ENCODE measurements around the gene TSPAN18. TPM values are rescaled to one million over a fixed set of nuclear protein-coding genes. Genes with fewer than 3 reads are reported as not detected.

TSPAN18 gene
- total and polyA plus RNA-seq, 2 experiments from 2014 or later: 0.20 to 0.54 TPM

DNA sequence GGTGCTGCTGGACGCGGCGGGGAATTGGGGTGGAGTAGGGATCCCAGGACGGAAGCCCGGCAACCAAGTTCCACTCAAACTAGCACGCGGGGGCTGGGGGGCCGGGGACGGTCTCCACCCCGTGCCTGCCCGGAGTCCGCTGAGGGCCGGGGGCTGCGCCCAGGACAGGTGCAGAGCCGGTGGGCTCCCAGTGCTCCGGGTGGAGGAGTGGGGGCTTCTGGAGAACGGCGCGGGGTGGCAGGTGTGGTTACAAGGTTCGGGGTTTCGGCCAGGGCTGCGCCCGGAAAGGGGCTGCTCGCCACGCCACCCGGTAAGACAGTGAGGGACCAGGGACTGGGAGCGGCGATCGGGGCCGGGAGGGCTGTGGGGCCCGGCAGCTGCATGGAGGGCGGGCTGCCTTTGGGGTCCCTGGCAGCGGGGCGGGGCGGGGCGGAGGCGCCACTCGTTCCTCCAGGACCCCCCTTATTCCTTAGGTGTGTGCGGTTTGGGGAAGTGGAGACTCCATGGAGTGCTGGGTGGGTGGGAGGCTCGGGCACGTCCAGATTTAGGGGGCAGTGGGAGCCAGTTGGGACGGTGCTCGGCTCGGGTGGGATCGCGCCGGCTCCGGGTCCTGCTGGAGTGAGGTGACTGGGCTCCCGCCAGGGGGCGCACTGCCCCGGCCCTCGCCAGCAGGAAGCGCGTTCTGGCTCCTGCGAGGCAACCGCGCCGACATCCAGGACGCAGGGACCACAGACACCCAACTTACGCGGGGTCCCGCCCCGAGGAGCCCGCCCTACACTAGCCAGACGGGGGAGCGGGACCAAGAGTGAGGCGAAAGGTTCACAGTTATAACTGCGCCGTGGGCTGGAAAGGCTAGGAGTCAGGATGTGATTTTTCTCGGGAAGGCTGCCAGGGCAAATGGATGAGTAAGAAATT is 868 bp downstream of the TSPAN18 start:
- peak; percentile 89 for TF ChIP-seq EZH2phosphoT487 (IDR thresholded peaks at IDR 0.05; ENCODE audit: insufficient read depth, low read depth)
- peak; percentile 92 for TF ChIP-seq EZH2 (IDR thresholded peaks at IDR 0.05; ENCODE audit: insufficient read depth, poor library complexity, severe bottlenecking)
- H3F3A ChIP-seq (ENCODE audit: insufficient read depth): no peaks in the 10 kb centered on the region
- WGBS, 2 experiments (ENCODE audit: low coverage in 1 of 2, low lambda C conversion rate in 2 of 2, missing lambda C conversion rate in 2 of 2): 1% methylated on average over 21 to 56 of the region's 70 CpGs
- no peaks in the 10 kb centered on the region for H3K9me3 ChIP-seq (ENCODE audit: low read depth)
- H3K36me3 ChIP-seq (ENCODE audit: low read depth): no peaks in the 10 kb centered on the region
- no peak overlapping the region for H3K27ac ChIP-seq
- DNase-seq: peak; percentile 82
- H3K27me3 ChIP-seq (replicated peaks; ENCODE audit: insufficient read depth): peaks cover 54% of the 10 kb centered on the region
- H3K79me2 ChIP-seq (ENCODE audit: insufficient read depth): no peaks in the 10 kb centered on the region
- peak overlapping the region; percentile 66 for H3K4me3 ChIP-seq
- H3K4me2 ChIP-seq (ENCODE audit: unreplicated experiment): peak overlapping the region; percentile 71
- H3K9ac ChIP-seq: no peak overlapping the region
- peak overlapping the region; percentile 75 for H2AFZ ChIP-seq
- H4K20me1 ChIP-seq (ENCODE audit: insufficient read depth): no peaks in the 10 kb centered on the region
- in situ Hi-C loops (cut with MboI): loop anchor here (5.0 kb wide), 1 partner anchor 165 kb away; no protein-coding TSS in a partner anchor
- no peaks in the 10 kb centered on the region for H3K9me2 ChIP-seq (ENCODE audit: insufficient read depth)
- H3K4me1 ChIP-seq (ENCODE audit: insufficient read depth): no peaks in the 10 kb centered on the region

DNA sequence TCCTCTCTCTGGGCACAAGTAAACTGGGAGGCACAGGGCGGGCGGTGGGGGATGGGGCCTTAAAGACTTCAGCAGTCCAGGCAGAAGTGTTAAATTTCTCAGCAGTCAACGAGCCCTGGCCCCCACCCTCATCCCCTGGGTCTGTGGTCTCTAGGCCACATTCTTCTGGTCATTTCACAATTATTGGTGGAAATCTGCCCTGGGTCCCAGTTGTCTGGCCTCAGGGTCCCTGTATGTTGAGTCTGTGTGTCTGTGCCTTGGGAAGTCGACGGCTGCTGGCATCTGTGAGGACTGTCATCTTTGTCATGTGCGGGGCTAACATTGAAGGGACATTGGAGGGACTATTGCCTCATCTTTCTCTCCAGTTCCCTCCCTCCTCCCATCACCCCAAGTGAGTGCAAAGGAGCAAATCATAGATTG is 1.7 kb downstream of the TSPAN18 start:
- H3K27me3 ChIP-seq (replicated peaks; ENCODE audit: insufficient read depth): peaks cover 62% of the 10 kb centered on the region
- H3K4me2 ChIP-seq (ENCODE audit: unreplicated experiment): no peak overlapping the region
- H3K9ac ChIP-seq: no peak overlapping the region

GRCh38 chr11:44729063-44729462 is 2.3 kb downstream of the TSPAN18 start:
- Histone ChIP-seq H4K20me1 (ENCODE audit: insufficient read depth) (no peaks in the 10 kb centered on the region), H3K27ac (no peak overlapping the region), H3K4me3 (no peak overlapping the region), H3K4me1 (ENCODE audit: insufficient read depth) (no peaks in the 10 kb centered on the region), H3K9me2 (ENCODE audit: insufficient read depth) (no peaks in the 10 kb centered on the region), H3K4me2 (ENCODE audit: unreplicated experiment) (no peak overlapping the region), H2AFZ (no peak overlapping the region), H3K9ac (no peak overlapping the region), H3K36me3 (ENCODE audit: low read depth) (no peaks in the 10 kb centered on the region), H3K9me3 (ENCODE audit: low read depth) (no peaks in the 10 kb centered on the region), H3K79me2 (ENCODE audit: insufficient read depth) (no peaks in the 10 kb centered on the region), H3F3A (ENCODE audit: insufficient read depth) (no peaks in the 10 kb centered on the region), H3K27me3 (replicated peaks; ENCODE audit: insufficient read depth) (peaks cover 64% of the 10 kb centered on the region)
- no peak for TF ChIP-seq EZH2 (IDR thresholded peaks at IDR 0.05; ENCODE audit: insufficient read depth, poor library complexity, severe bottlenecking)
- TF ChIP-seq EZH2phosphoT487 (IDR thresholded peaks at IDR 0.05; ENCODE audit: insufficient read depth, low read depth): no peak
- WGBS, 2 experiments (ENCODE audit: low coverage in 1 of 2, low lambda C conversion rate in 2 of 2, missing lambda C conversion rate in 2 of 2): 20 to 28% methylated on average over 2 of the region's 2 CpGs
- no peak for DNase-seq
- in situ Hi-C loops (cut with MboI): loop anchor here (5.0 kb wide), 1 partner anchor 163 kb away; no protein-coding TSS in a partner anchor

More for the DNA sequence above, 1.7 kb downstream of the TSPAN18 start:
- H3K79me2 ChIP-seq (ENCODE audit: insufficient read depth): no peaks in the 10 kb centered on the region
- DNase-seq: no peak
- H3K36me3 ChIP-seq (ENCODE audit: low read depth): no peaks in the 10 kb centered on the region
- no peak overlapping the region for H3K27ac ChIP-seq
- no peaks in the 10 kb centered on the region for H3K9me2 ChIP-seq (ENCODE audit: insufficient read depth)
- in situ Hi-C loops (cut with MboI): loop anchor here (5.0 kb wide), 1 partner anchor 164 kb away; no protein-coding TSS in a partner anchor
- H4K20me1 ChIP-seq (ENCODE audit: insufficient read depth): no peaks in the 10 kb centered on the region
- no peak overlapping the region for H2AFZ ChIP-seq
- no peaks in the 10 kb centered on the region for H3K9me3 ChIP-seq (ENCODE audit: low read depth)
- TF ChIP-seq EZH2phosphoT487 (IDR thresholded peaks at IDR 0.05; ENCODE audit: insufficient read depth, low read depth) (no peak), EZH2 (IDR thresholded peaks at IDR 0.05; ENCODE audit: insufficient read depth, poor library complexity, severe bottlenecking) (no peak)
- H3F3A ChIP-seq (ENCODE audit: insufficient read depth): no peaks in the 10 kb centered on the region
- H3K4me3 ChIP-seq: no peak overlapping the region
- H3K4me1 ChIP-seq (ENCODE audit: insufficient read depth): no peaks in the 10 kb centered on the region
- 31 to 32% methylated on average over 6 of the region's 6 CpGs for WGBS, 2 experiments (ENCODE audit: low coverage in 1 of 2, low lambda C conversion rate in 2 of 2, missing lambda C conversion rate in 2 of 2)

GRCh38 chr11:44729713-44730112 is 3.0 kb downstream of the TSPAN18 start:
- DNase-seq: no peak
- Histone ChIP-seq H3K4me2 (ENCODE audit: unreplicated experiment) (no peak overlapping the region), H3K4me1 (ENCODE audit: insufficient read depth) (no peaks in the 10 kb centered on the region), H3K27me3 (replicated peaks; ENCODE audit: insufficient read depth) (peaks cover 64% of the 10 kb centered on the region), H3K4me3 (no peak overlapping the region), H3K9me3 (ENCODE audit: low read depth) (no peaks in the 10 kb centered on the region), H3K9me2 (ENCODE audit: insufficient read depth) (no peaks in the 10 kb centered on the region), H3K36me3 (ENCODE audit: low read depth) (no peaks in the 10 kb centered on the region), H3F3A (ENCODE audit: insufficient read depth) (no peaks in the 10 kb centered on the region), H3K27ac (no peak overlapping the region), H3K9ac (no peak overlapping the region), H2AFZ (no peak overlapping the region), H3K79me2 (ENCODE audit: insufficient read depth) (no peaks in the 10 kb centered on the region), H4K20me1 (ENCODE audit: insufficient read depth) (no peaks in the 10 kb centered on the region)
- in situ Hi-C loops (cut with MboI): loop anchor here (5.0 kb wide), 1 partner anchor 163 kb away; no protein-coding TSS in a partner anchor
- 34 to 39% methylated on average over 3 of the region's 3 CpGs for WGBS, 2 experiments (ENCODE audit: low coverage in 1 of 2, low lambda C conversion rate in 2 of 2, missing lambda C conversion rate in 2 of 2)
- TF ChIP-seq EZH2 (IDR thresholded peaks at IDR 0.05; ENCODE audit: insufficient read depth, poor library complexity, severe bottlenecking) (no peak), EZH2phosphoT487 (IDR thresholded peaks at IDR 0.05; ENCODE audit: insufficient read depth, low read depth) (no peak)

All from GM23248 (cell line).